Measurements from ENCODE around the gene CNOT11. TPM values are rescaled to one million over a fixed set of nuclear protein-coding genes. Genes with fewer than 3 reads are reported as not detected.
"Not testable (repeated sequence)": the region's sequence is repeated elsewhere in the genome, so short reads cannot be mapped to it uniquely, and the experiment has no call there.

Gene CNOT11
- total RNA-seq, 1 experiment from 2014 or later: 110 TPM

DNA sequence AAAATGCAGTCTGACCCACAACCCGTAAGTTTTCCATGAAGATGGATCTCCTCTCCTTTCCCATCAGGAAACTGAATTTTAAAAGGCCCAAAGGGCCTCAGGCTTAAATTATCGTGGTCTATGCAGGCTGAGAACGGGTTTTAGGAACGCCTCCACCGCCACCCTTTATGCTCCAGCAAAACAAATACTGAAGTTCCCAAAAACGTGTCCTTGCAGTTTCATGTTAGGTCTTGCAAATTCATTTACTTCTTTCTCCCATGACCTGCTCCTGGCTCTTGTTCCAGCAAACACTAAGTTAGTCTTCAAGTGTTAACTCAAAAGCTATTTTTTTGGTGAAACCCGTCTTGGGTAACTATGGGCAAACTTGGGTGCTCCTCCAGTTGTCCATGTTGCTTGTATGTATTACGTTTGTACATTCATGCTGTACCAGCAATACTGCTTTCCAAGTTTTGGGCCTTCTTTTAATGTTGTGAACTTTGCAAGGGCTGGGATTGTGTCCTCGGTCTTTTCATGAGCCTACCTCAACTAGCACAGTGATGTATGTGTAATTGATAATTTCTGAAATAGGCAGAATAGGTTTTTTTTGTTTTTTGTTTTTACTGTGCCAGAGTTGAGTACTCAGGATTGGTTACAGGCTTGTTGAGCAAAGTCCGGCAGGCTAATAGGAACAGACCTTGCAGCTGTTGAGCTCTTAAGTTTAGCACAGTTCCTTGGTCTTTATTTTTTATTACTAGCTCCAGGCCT is 57.6 kb downstream of the CNOT11 start:
- Mint-ChIP-seq H3K4me1 (ENCODE audit: low read depth, unreplicated experiment) (peaks cover 37% of the 10 kb centered on the region), H3K9me3 (ENCODE audit: unreplicated experiment) (no peaks in the 10 kb centered on the region), H3K27ac (ENCODE audit: unreplicated experiment) (peak overlapping the region; percentile 57), H3K27me3 (ENCODE audit: insufficient read depth, unreplicated experiment) (no peaks in the 10 kb centered on the region), H3K4me3 (ENCODE audit: unreplicated experiment) (no peak overlapping the region), H3K36me3 (ENCODE audit: insufficient read depth, unreplicated experiment) (peaks cover 38% of the 10 kb centered on the region)
- no peak for DNase-seq
- no TSS peak for BruUV-seq (replicated peaks)
- H3K4me3 ChIP-seq (ENCODE audit: low read depth, low read length): no peak overlapping the region
- POLR2A ChIA-PET: no interaction called here
- TF ChIP-seq, protein P1, sequence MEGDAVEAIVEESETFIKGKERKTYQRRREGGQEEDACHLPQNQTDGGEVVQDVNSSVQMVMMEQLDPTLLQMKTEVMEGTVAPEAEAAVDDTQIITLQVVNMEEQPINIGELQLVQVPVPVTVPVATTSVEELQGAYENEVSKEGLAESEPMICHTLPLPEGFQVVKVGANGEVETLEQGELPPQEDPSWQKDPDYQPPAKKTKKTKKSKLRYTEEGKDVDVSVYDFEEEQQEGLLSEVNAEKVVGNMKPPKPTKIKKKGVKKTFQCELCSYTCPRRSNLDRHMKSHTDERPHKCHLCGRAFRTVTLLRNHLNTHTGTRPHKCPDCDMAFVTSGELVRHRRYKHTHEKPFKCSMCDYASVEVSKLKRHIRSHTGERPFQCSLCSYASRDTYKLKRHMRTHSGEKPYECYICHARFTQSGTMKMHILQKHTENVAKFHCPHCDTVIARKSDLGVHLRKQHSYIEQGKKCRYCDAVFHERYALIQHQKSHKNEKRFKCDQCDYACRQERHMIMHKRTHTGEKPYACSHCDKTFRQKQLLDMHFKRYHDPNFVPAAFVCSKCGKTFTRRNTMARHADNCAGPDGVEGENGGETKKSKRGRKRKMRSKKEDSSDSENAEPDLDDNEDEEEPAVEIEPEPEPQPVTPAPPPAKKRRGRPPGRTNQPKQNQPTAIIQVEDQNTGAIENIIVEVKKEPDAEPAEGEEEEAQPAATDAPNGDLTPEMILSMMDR (IDR thresholded peaks at IDR 0.05; ENCODE audit: insufficient read depth in 1 of 2, low read depth in 1 of 2, low read length in 1 of 2, severe bottlenecking in 1 of 2, unreplicated experiment in 1 of 2): no peak
- no peaks in the 10 kb centered on the region for H3K9me3 ChIP-seq
- CTCF ChIA-PET: interaction anchor here (0.6 kb wide), 1 partner anchor 649 kb away, joined by 5 read pairs; no protein-coding TSS in a partner anchor
- intact Hi-C loops (cut with micrococcal nuclease; ENCODE audit: unreplicated experiment): no loop called here
- H3K36me3 ChIP-seq (ENCODE audit: control insufficient read depth, insufficient read depth, low read length): no peaks in the 10 kb centered on the region
- no peaks in the 10 kb centered on the region for H3K27me3 ChIP-seq (replicated peaks; ENCODE audit: control insufficient read depth, insufficient read depth, low read length)
- peaks cover 36% of the 10 kb centered on the region for H3K4me1 ChIP-seq

DNA sequence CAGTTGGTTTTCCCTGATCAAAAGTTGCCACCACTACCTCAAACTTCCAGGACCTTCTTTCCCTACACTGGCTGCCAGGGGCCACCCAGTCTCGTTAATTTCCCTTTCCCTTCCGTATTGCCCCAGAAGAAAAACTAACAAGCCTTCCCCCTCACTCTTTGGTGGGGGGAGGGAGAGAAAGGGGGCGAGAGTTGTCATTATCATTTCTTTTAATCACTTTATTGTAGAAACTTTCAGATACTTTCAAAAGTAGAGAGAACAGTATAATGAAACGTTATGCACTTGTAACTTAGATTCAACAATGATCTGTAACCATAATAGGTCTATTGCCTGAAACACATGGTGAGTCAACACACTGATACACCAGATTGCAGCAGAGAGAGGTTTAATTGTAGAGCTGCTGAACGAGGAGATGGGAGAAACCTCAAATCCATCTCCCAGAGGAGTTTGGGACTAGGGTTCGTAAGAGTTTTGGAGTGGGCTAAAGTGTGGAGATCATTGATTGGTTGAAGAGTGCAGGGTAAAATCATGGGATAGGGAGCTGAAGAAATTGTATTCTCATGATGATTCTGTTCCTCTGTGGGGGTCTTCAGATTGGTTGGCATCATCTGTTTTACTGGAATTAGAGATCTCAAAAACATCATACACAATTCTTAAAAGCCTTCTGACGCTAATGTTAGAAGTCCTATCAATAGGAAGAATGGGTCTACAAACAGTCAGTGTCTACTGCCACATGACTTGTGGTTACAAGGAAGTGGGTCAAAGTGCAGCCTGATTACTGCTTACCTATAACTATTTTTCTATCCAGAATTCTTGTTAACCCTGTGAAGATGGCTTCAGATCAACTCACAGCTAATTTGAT is 58.4 kb downstream of the CNOT11 start:
- ChIA-PET CTCF (no interaction called here), POLR2A (no interaction called here)
- peaks cover 29% of the 10 kb centered on the region for H3K4me1 Mint-ChIP-seq (ENCODE audit: low read depth, unreplicated experiment)
- BruUV-seq (replicated peaks): no TSS peak
- intact Hi-C loops (cut with micrococcal nuclease; ENCODE audit: unreplicated experiment): no loop called here
- Histone ChIP-seq H3K4me1 (peaks cover 28% of the 10 kb centered on the region), H3K4me3 (ENCODE audit: low read depth, low read length) (no peak overlapping the region), H3K9me3 (no peaks in the 10 kb centered on the region), H3K27me3 (replicated peaks; ENCODE audit: control insufficient read depth, insufficient read depth, low read length) (no peaks in the 10 kb centered on the region), H3K36me3 (ENCODE audit: control insufficient read depth, insufficient read depth, low read length) (no peaks in the 10 kb centered on the region)
- TF ChIP-seq, protein P1 (IDR thresholded peaks at IDR 0.05; ENCODE audit: insufficient read depth in 1 of 2, low read depth in 1 of 2, low read length in 1 of 2, severe bottlenecking in 1 of 2, unreplicated experiment in 1 of 2): no peak
- DNase-seq: no peak
- H3K9me3 Mint-ChIP-seq (ENCODE audit: unreplicated experiment): no peaks in the 10 kb centered on the region
- H3K27ac Mint-ChIP-seq (ENCODE audit: unreplicated experiment): peak overlapping the region; percentile 57
- H3K36me3 Mint-ChIP-seq (ENCODE audit: insufficient read depth, unreplicated experiment): peaks cover 30% of the 10 kb centered on the region
- no peaks in the 10 kb centered on the region for H3K27me3 Mint-ChIP-seq (ENCODE audit: insufficient read depth, unreplicated experiment)
- peak overlapping the region; percentile 3 for H3K4me3 Mint-ChIP-seq (ENCODE audit: unreplicated experiment)

DNA sequence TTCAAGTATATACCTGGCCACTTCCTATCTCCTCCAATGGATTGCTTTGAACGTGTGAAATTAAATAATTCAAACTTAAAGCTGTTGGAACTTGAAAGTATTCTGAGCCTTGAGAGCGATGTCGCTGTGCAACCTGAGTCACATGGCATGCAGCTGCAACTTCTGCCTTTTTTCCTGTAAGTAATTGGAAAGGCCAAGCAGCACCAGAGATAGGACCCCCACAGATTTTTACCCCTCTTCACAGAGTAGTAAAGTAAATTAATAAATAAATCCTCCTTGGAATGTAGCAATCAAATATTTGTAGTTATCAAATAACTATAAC is 59.0 kb downstream of the CNOT11 start:
- Mint-ChIP-seq H3K4me3 (ENCODE audit: unreplicated experiment) (no peak overlapping the region), H3K27ac (ENCODE audit: unreplicated experiment) (no peak overlapping the region), H3K27me3 (ENCODE audit: insufficient read depth, unreplicated experiment) (no peaks in the 10 kb centered on the region), H3K9me3 (ENCODE audit: unreplicated experiment) (no peaks in the 10 kb centered on the region), H3K36me3 (ENCODE audit: insufficient read depth, unreplicated experiment) (peaks cover 24% of the 10 kb centered on the region), H3K4me1 (ENCODE audit: low read depth, unreplicated experiment) (peaks cover 24% of the 10 kb centered on the region)
- no peaks in the 10 kb centered on the region for H3K9me3 ChIP-seq
- no TSS peak for BruUV-seq (replicated peaks)
- peaks cover 23% of the 10 kb centered on the region for H3K4me1 ChIP-seq
- no peak overlapping the region for H3K4me3 ChIP-seq (ENCODE audit: low read depth, low read length)
- no peaks in the 10 kb centered on the region for H3K36me3 ChIP-seq (ENCODE audit: control insufficient read depth, insufficient read depth, low read length)
- intact Hi-C loops (cut with micrococcal nuclease; ENCODE audit: unreplicated experiment): no loop called here
- H3K27me3 ChIP-seq (replicated peaks; ENCODE audit: control insufficient read depth, insufficient read depth, low read length): no peaks in the 10 kb centered on the region
- TF ChIP-seq, protein P1 (IDR thresholded peaks at IDR 0.05; ENCODE audit: insufficient read depth in 1 of 2, low read depth in 1 of 2, low read length in 1 of 2, severe bottlenecking in 1 of 2, unreplicated experiment in 1 of 2): no peak
- DNase-seq: no peak
- ChIA-PET POLR2A (interaction anchor here (0.6 kb wide), 1 partner anchor 8 kb away, joined by 7 read pairs; no protein-coding TSS in a partner anchor), CTCF (no interaction called here)

DNA sequence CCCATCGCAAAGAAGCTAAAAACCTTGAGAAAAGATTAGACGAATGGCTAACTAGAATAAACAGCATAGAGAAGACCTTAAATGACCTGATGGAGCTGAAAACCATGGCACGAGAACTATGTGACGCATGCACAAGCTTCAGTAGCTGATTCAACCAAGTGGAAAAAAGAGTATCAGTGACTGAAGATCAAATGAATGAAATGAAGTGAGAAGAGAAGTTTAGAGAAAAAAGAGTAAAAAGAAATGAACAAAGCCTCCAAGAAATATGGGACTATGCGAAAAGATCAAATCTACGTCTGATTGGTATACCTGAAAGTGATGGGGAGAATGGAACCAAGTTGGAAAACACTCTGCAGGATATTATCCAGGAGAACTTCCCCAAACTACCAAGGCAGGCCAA is 63.9 kb downstream of the CNOT11 start:
- H3K27me3 Mint-ChIP-seq (ENCODE audit: insufficient read depth, unreplicated experiment); H3K36me3 ChIP-seq (ENCODE audit: control insufficient read depth, insufficient read depth, low read length); intact Hi-C loops (cut with micrococcal nuclease; ENCODE audit: unreplicated experiment); H3K36me3 Mint-ChIP-seq (ENCODE audit: insufficient read depth, unreplicated experiment); H3K9me3 Mint-ChIP-seq (ENCODE audit: unreplicated experiment); DNase-seq; H3K27ac Mint-ChIP-seq (ENCODE audit: unreplicated experiment); BruUV-seq (replicated peaks); H3K4me1 Mint-ChIP-seq (ENCODE audit: low read depth, unreplicated experiment); H3K9me3 ChIP-seq; H3K4me1 ChIP-seq; POLR2A ChIA-PET; H3K4me3 ChIP-seq (ENCODE audit: low read depth, low read length); H3K27me3 ChIP-seq (replicated peaks; ENCODE audit: control insufficient read depth, insufficient read depth, low read length); H3K4me3 Mint-ChIP-seq (ENCODE audit: unreplicated experiment); CTCF ChIA-PET: not testable (repeated sequence)
